Hindlimb muscle (tissue), 1 donor: Measurements from ENCODE around the gene CD48. TPM values are rescaled to one million over a fixed set of nuclear protein-coding genes. Genes with fewer than 3 reads are reported as not detected.

Experiments
- DNase-seq: peaks from one replicate; pipeline ENCODE4 v3.0.0-alpha.2; 2013
- polyA plus RNA-seq: library from polyadenylated mRNA; unstranded; fragments of 120-200 nt; gene quantifications from one replicate; pipeline ENCODE4 v1.2.1, GENCODE V29; 2013; ENCODE audit not compliant: insufficient read length

Gene CD48
- polyA plus RNA-seq, 1 donor = 2.1 TPM

- no peak for DNase-seq
Observed at GRCh38 chr1:160631983-160632625, 79.5 kb downstream of the CD48 start.

GRCh38 chr1:160630523-160631451 is 80.8 kb downstream of the CD48 start:
- DNase-seq = no peak

- peak; percentile 19 for DNase-seq
Observed at GRCh38 chr1:160629286-160630210, 82.1 kb downstream of the CD48 start.

- no peak for DNase-seq
Observed at GRCh38 chr1:160628799-160629263, 82.8 kb downstream of the CD48 start.

Other genes with a start within 250 kb of the CD48 start
- 0.31 TPM for gene SLAMF6, start 188.6 kb downstream of the CD48 start, polyA plus RNA-seq
- gene CD84, start 132.3 kb downstream of the CD48 start, polyA plus RNA-seq = 3.2 TPM
- gene SLAMF1, start 64.8 kb downstream of the CD48 start, polyA plus RNA-seq = not detected
- gene SLAMF7, start 27.4 kb upstream of the CD48 start, polyA plus RNA-seq = 0.71 TPM
- 0.34 TPM for gene LY9, start 84.4 kb upstream of the CD48 start, polyA plus RNA-seq
- 0.14 TPM for gene CD244, start 151.1 kb upstream of the CD48 start, polyA plus RNA-seq
- not detected for gene ITLN1, start 173.4 kb upstream of the CD48 start, polyA plus RNA-seq
- gene ITLN2, start 243.0 kb upstream of the CD48 start, polyA plus RNA-seq = not detected